ENCODE data around the gene SOCS3.

SOCS3 gene

DNA sequence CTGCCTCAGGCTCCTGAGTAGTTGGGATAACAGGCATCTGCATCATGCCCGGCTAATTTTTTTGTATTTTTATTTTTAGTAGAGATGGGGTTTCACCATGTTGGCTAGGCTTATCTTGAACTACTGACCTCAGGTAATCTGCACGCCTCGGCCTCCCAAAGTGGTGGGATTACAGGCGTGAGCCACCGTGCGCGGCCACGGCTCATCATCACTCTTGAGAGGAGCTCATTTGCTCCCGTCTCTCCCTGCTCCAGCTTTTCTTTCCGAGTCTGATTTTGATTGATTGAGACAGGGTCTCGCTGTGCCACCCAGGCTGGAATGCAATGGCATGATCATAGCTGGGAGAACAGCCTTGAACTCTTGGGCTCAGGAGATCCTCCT lies 31.2 kb upstream of the SOCS3 start:
- no peak for DNase-seq (ENCODE audit: low spot score)
- no peak for FAIRE-seq

DNA sequence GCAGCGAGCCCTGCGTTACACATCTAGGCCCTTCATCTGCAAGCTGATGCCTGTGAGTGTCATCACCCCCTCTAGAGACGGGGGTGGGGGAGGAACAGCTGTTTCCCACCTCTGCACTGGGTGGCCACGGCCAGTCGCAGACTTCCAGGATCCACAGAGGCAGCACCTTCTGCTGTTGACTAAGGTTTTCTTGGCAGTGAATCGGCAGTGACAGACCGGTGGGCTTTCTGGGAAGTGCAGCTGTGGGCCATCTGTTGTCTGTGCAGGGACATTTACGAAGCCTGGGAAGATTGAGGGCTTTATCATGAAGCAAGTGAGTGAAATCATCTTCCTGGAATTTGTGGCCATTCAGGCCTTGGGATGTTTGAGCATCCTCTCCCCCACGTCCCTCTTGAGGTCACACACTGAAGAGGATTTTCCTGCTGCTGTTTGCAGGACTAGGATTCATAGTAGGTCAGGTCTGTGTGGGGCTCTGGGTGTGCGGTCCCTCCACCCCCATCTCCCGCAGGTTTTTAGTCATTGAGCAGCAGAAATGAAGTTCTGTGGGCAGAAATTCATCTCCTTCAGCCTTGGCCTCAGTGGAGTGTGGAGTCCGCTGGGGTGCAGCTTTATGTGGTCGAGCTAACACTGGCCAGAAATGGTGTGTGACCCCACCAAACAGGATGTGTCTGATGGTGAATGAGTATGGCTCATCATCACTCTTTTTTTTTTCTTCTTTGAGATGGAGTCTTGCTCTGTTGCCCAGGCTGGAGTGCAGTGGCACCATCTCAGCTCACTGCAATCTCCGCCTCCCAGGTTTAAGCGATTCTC lies 30.6 kb upstream of the SOCS3 start:
- FAIRE-seq, result peak; percentile 86
- DNase-seq (ENCODE audit: low spot score), result peak; percentile 93

DNA sequence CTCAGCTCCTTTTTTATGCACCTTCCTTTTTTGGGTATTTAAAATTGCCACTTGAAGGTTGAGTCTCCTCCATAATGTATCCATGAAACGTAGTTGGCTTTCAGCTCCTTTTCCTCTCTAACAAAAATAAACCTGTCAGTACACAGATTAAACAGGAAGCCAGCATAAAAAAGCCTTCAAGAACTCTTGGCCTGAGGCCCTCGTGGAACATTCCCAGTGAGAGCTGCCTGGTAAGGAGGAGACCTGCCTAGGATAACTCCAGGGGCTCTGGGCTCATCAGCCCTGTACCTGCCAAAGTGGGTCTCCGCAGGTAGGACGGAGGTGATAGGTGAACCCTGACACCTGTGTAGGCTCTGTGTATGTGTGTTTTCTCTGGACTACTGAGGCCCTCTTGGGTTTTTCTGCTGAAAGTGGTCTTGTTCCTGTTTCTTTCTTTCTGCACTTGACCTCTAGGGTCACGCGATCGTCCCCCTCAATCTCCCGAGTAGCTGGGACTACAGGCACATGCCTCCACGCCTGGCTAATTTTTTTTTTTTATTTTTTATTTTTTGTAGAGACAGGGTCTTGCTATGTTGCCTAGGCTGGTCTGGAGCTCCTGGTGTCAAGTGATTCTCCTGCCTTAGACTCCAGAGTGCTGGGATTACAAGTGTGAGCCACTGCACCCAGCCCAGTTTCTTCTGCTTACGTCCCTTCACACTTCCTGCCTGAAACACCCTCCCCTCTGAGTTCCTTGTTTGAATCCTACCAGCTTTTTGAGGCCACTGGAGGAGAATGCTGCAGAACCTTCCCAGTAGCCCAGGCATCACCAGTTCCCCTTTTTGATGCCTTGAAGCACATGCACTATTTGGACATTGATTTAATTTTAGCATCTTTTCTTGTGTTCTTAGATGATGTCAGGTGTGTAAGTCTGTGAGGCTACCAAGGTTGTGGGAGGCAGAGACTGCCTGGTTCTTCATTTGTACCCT lies 28.4 kb upstream of the SOCS3 start:
- FAIRE-seq (no peak), DNase-seq (ENCODE audit: low spot score) (no peak)

DNA sequence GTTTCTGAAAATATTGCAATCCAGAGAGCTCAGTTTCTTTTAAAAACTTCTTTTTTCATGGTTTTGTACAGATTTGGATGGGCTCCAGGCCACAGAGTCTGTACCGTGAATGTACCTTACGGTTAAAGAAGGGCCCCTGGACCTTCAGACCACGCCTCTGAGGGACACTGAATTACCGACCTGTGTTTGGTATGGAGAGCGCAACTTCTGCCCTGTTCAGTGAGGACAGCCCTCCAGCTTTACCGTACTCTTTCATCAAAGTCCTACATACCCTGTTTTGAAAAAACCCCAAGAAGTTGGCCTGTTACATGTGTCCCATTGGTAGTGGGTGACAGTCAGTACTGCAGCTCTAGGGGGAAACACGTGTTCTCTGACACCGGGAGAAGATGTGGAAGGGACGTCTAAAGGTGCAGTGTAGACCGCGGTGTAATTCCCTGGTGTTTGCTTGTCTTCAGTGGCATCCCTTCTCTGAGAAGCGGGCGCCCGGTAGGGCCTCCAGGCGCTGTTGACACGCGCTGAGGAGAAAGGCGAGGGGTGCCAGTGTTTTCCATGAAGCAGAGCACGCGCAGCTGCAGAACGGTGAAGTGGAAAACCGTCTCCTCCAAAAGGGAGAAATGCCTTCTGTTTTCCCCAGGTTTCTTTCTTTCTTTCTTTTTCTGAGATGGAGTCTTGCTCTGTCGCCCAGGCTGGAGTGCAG lies 24.8 kb upstream of the SOCS3 start:
- no peak for FAIRE-seq
- no peak for DNase-seq (ENCODE audit: low spot score)

DNA sequence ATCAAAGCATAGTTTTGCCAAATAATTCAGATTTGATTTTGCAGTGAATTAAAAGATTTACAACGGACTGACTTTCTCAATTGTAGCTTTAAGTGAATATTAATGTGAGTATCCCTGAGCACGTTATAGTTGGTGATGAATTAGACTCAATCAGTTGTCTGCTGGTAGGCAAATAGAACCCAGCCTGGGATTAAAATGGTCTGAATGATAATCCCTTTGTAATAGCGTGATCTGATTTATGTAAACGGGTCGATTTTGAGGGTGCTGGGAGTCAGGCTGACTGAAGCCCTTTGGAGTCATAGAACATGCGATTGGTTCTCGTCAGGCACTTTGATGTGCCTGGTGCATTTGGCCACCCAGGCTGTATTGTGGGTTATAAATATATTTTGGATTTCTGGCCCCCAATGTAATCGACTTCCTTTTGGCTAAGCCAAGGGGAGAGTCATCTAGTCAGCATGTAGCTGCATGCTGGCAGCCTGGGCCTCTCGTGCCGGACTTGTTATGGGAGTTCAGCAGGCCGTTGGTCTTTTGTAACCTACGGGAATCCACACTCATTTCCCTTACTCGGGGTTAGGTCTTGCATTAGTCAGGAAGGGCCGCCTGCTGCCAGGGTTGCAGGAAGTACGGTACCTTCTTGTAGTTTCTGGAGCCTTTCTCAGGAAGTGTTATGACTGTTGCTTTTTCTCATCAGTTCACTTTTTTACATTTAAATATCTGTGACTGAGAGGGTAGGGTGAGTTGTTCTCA lies 24.0 kb upstream of the SOCS3 start:
- DNase-seq (ENCODE audit: low spot score) (no peak), FAIRE-seq (no peak)

DNA sequence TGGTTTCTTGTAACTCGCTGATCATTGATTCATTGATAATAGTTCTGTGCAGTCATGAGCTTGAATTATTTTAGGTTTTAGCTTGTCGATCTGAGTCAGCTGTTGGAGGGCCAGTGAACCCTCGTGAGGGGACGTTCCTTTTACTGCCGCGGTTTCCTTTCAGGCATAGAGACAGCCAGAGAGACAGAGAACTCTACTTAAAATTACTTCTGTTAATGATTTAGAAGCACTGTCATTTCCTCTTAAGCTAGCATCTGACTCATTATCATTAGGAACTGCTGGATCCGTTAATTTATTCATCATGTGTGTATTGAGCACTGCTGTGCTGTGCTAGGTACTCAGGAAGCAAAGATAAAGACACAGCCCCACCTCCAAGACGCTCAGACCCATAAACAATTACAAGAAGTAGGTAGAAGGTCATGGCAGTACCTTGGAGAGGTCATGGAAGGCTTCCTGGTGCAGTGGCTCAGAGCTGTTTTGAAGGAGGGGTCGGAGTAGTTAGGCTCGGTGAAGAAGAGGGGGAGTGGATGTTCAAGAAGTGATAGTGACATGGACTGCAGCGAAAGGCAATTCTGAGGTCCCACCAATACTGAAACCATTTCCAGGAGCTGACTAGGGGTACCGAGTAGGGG lies 21.8 kb upstream of the SOCS3 start:
- FAIRE-seq, result no peak
- no peak for DNase-seq (ENCODE audit: low spot score)

DNA sequence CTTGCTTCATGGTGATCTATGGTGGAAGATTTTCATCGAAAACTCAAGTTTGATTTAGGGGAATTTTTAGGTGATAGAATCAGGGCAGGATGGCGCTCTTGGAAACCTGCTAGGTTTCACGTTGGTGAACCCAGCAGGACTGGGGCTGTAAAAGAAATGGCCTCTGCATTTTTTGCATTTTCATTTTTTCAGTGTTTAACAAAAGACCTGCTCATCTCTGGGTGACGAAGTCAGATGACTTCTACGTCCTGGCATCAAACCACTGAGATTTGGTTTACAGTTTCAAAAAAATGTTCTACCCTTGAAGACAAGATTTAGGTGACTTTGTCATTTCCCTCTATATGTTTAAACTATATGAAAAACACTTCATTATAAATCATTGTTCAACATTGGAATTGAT lies 20.5 kb upstream of the SOCS3 start:
- DNase-seq (ENCODE audit: low spot score), result no peak
- FAIRE-seq, result no peak

DNA sequence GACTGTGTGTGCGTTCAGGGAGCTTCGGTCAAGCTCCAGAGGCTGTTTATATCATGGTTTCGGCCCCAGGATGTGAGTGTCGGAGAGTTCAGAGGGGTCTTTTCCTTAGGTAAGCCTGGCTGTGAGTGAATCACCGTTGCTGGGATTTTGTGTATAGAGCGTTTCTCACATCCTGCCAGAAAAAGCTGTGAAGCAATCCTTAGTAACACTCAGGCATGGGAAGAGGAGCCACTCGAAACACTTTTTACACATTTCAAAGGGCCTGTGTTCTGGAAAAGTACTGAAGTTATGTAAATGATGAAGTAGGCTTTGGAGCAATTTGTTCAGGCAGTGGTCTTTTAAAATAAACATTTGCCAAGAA lies 19.2 kb upstream of the SOCS3 start:
- DNase-seq (ENCODE audit: low spot score) (no peak), FAIRE-seq (no peak)

DNA sequence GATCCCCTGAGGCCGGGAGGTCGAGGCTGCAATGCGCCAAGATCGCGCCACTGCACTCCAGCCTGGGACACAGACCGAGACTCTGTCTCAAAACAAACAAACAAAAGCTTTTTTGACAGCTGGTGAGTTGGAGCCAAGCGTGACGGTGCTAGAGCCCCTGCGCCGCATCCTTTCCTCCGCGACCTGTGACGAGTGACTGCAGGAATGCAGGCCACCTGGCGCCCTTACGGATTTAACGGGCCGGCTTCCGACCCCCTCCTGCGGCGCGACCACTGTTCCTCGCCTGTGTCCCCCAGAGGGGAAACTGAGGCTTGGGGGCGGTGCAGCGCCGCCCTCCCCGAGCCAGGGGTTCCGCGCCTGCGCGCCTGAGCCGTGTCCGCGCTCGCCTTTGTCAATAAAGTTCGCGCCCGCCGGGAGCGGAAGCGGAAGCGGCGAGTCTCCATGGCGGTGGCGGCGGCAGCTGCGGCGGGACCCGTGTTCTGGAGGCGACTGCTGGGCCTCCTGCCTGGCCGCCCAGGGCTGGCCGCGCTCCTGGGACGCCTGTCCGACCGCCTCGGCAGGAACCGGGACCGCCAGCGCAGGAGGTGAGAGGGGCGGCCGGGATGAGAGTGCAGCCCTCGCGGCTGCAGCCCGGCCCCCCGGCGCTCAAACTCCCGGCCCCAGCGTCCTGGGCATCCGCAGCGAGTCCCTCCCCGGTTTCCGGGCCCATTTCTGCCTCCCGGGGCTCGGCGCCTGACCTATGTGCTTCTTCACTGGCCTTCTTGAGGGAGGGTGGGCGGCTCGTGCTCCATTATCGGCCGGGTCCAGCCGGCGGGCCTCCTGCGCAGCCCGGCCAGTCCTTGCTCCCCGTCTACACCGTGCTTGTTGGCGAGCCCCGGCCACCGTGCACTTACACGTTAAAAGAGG lies 18.6 kb upstream of the SOCS3 start, which contains the start of gene PGS1:
Gene PGS1, plus strand, starts transcription at position 425 of the 906 bp plus-strand sequence. Its CDS starts 17 bp downstream, at position 442.
- FAIRE-seq, result no peak

DNA sequence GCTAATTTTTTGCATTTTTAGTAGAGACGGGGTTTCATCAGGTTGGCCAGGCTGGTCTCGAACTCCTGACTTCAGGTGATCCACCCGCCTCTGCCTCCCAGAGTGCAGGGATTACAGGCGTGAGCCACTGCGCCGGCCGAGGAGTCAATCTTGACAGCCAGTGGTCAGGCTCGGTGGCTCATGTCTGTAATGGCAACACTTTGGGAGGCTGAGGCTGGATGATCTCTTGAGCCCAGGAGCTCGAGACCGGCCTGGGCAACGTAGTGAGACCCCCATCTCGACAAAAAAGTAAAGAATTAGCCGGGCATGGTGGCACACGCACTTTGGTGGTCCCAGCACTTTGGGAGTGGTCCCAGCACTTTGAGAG lies 18.0 kb upstream of the SOCS3 start:
- no peak for DNase-seq (ENCODE audit: low spot score)
- no peak for FAIRE-seq

More for the DNA sequence above, 18.6 kb upstream of the SOCS3 start, which contains the start of gene PGS1:
- peak; percentile 88 for DNase-seq (ENCODE audit: low spot score)

DNA sequence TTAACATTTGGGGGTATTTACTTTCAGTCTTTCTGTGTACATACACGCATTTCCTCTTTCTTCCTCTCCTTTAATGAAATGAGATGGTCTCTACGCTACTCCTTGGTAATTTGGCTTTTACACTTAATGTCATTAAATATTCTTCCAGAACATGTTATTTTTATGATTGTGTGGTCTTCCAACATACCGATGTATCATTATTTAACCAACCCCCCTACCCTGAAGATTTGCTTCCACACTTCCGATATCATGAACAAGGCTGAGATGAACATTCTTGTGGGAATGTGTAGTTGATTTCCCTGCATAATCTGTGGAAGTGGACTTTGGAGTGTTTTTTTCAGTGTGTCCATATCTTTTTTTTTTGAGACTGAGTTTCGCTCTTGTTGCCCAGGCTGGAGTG lies 16.3 kb upstream of the SOCS3 start:
- FAIRE-seq (no peak), DNase-seq (ENCODE audit: low spot score) (no peak)

DNA sequence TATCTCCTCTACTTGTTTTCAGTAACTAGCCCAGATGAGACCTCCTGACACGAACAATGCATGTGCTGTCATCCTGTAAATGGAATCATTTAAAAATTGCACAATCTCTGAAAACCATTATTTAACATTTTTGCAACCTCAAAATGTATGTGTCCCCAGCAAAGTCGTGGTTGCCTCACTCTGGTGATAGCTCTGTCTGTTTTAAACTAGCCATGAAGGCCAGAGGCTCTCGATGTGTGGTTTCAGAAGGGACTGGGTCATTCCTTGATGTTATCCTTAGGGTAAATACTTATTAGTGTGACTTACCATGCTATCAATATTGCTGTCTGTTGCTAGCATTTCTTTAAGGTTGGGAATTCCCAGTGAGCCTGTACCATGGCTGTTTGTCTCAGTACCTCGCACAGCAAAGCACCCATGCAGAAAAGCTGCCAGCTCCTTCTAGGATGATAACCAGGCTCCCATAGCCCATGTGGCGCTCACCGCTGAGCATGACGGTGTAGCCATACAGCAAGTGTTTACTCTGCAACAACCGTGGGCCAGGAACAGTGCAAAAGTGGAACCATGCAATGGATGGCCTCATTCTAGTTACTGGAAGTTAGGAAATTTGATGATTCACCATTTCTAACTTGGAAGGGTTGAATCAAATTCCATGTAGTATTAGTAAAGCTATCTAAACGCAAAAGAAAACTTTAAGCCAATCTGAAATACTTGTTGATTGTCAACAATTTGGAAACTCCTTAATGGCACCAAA lies 15.7 kb upstream of the SOCS3 start:
- DNase-seq (ENCODE audit: low spot score), result no peak
- no peak for FAIRE-seq

DNA sequence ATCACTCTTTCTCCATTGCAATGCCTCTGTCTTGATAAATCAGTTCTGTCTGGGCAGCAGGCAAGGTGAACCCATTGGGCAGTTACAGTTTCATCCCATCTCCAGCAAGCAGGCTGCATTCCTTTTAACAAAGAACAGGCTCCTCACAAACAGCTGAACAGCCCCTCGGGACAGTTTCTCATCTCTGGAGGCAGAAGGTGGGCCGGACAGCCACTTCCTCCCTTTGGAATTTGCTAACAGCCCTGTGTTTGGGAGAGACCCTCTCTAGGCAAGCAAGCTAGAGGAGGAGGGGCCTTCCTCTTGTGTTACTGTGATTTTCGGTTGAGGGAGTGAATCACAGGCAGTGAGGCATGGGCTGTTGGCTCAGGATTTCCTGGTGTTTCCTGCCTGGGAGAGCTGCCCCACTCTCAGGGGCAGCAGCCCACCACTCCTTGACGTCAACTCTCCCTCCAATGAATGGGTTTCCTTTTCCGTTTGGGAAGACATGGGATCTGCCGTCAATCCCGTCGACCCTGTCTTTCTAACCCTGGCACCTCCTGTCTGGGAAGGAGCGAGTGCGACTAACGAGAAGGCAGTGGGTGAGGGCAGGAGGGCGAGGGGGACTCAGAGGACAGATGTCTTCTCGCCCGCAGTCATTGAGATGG lies 14.9 kb upstream of the SOCS3 start:
- FAIRE-seq, result no peak
- no peak for DNase-seq (ENCODE audit: low spot score)

DNA sequence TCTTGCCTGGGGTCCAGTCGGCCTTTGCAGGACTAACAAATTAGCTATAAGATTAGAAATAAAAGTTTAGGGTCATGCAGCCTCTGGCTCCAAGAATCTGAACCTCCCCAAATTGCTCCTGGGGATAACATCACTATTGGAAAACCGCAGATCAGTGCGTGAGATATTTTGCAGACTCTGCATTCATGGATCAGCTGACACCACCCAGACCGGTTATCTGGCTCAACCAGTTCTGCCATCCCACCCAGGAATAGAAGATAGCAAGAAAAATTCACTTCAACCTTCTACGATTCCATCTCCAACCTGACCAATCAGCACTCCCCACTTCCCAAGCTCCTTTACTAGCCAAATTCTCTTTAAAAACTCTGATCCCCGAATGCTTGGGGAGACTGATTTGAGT lies 14.3 kb upstream of the SOCS3 start:
- DNase-seq (ENCODE audit: low spot score) (no peak), FAIRE-seq (no peak)

DNA sequence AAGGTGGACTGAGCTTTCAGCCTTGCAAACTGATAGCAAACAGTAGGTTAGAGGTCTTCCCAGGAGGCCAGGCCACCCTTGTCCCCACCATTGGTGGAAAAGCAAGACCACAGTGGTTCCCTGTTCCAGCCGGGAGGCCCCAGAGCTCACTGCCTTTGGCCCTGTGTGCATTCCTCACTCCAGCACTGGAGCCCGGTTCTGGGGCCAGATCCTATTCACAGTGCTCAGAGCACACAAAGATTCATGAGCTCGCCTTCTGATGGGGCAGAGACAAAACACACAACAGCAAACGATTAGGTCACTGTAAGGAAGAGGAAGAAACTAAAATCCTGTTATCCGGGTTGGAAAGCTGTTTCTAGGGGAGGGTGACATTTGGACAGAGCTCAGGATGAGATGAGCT lies 13.0 kb upstream of the SOCS3 start:
- FAIRE-seq (no peak), DNase-seq (ENCODE audit: low spot score) (no peak)

DNA sequence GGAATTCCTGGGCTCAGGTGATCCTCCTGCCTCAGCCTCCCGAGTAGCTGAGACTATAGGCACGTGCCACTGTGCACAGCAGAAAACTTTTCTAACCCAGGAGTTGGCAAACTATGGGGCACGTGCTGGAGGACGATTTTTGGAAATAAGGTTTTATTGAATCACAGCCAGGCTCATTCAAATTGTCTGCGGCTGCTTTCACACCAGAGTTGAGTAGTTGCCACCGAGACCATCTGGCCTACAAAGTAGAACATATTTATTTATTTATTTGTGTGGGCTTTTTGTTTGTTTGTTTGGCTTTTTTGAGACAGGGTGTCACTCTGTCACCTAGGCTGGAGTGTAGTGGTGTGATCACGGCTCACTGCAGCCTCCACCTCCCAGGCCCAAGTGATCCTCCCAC lies 11.2 kb upstream of the SOCS3 start:
- no peak for FAIRE-seq
- no peak for DNase-seq (ENCODE audit: low spot score)

DNA sequence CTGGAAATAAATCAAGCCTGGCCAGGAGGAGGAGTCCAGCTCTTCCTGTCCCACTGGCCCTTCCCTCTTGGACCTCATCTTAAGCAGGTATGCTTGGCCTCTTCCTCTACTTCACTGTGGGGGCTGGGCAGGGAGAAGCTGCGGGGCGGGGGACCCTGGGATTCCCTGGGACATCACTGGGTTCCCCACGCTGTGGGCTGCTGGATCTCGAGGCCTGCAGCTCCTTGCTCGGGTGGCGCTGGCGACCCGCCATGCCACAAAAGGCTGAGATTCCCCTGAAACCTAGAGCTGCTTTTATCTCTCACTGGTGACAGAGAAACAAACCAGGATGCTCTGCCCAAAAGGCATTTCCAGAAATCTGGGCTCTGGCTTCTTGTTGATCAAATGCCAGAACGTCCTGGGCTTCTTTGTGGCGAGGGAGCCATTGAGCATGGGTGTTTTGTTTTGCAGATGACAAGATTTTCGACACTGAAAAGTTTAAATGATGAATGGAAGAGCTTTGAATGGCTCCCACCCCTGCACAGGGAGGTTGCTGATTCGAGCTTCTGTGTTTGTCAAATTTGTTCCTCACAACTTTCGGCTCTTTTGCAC lies 10.0 kb upstream of the SOCS3 start:
- no peak for DNase-seq (ENCODE audit: low spot score)
- no peak for FAIRE-seq
